A204.1 (cell line): ENCODE data around the gene PRRT1B.
"Not testable (repeated sequence)": the region's sequence is repeated elsewhere in the genome, so short reads cannot be mapped to it uniquely, and the experiment has no call there.

Experiments
- FAIRE-seq: peaks from 2 replicates; lab custom pipeline; 2012; peaks lifted over from hg19 to GRCh38; lab: Jason Lieb, UNC

PRRT1B gene

DNA sequence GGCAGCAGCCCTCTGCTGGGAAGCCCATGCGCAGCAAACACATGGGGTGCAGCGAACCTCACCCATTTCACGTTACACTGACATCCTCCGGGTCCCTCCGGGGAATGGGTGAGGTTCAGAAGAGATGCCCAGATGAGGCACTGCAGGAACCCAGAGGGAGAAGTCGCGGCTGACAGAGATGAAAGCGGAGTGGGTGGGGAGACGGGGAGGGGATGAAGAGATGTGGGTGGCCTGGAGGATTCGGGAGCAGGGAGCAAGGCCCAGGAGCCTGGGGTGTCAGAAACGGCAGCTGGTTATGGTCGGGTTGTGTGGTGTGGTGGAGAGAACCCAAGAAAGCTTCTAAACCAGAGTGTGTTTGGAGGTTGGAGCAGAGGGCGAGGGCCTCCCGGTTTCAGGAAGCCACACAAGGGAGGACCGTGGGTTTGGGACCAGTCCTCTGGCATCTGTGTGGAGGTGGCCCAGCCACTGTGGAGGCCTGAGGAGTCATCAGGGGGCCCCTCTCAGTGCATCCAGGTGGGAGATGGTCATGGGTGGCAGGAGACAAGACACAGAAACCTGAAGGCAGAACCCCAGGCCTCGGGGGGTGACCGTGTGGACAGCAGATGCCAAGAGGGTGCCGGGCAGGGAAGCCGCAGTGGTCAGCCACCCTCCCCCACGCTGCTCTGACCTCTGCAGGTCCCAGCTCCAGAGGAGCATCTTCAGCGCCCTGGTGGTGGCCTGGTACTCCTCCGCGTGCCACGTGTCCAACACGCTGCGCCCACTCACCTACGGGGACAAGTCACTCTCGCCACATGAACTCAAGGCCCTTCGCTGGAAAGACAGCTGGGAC, 22.9 kb upstream of the PRRT1B start:
- no peak for FAIRE-seq

DNA sequence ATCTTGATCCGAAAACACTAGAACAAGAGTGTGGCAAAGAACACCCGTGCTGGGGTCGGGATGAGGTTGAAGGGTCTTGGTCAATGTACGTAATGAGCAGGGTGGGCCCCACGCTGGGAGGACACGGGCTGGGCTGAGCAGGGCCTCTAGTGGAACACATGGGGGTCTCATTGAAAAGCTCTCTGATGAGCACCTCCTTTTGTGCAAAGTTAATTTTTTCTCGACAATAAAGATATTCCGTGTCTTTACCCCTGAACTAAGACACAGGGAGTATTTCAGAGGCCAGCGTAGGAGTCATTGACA, 22.3 kb upstream of the PRRT1B start:
- no peak for FAIRE-seq

- no peak for FAIRE-seq
These were observed 21.6 kb upstream of the PRRT1B start for GRCh38 chr9:131523451-131524435.

- no peak for FAIRE-seq
These were observed 20.5 kb upstream of the PRRT1B start for GRCh38 chr9:131524665-131525315.

DNA sequence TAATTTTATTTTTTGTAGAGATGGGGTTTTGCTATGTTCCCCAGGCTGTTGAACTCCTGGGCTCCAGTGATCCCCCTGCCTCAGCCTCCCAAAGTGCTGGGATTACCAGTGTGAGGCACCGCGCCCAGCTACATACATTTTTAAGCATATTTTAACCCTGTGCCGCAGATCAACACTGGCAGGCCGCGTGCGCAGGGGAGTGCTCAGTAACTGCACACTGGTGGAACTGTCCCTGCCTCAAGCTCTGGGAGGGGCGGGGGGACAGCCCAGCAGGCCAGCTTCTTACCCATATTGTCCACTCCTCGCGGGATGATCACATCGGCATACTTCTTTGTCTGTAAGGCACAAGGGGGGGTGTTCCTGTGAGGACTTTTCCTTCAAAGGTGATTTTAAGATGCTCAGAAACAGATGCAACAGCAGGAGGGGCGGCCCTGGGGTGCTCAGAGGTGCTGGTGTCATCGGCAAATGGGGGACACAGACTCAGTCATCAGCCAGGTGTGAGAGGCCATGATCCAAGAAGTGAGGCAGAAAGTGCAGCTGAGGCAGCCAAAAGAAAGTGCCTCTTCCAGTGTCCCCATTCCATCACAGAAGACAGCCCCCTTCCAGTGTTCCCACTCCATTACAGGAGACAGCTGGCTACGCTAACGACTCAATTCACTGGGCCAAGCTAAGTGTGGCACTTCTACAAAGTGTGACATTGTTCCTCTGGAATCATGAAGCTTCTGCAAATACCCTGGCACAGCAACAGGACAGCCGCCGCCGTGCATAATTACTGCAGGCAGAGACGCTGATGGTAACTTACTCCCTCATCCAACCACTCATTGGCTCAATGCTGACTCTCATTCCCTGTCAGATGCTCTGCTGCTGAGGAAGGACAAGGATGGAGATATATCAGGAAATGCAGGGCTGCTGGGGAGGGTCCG, 19.4 kb upstream of the PRRT1B start:
- no peak for FAIRE-seq

DNA sequence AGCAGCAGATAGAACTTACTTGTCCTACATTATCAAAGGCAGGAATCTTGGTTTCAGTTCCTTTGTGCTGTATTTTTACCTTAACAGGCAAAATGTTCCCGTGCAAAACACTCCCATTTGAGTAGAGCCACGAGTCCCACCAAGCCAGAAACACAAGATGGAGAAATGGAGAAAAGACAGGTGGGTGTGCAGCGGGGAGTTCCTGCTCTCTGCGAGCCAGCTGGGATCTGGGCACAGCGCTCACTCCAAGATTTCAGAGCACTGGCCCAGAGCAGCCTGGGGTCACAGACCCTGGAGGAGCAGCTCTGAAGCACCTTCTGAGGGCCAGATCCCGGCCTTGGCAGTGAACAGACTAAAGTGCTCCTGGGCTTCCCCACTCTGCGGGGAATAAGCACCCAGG, 17.1 kb upstream of the PRRT1B start:
- FAIRE-seq = no peak

- no peak for FAIRE-seq
These were observed 16.3 kb upstream of the PRRT1B start for GRCh38 chr9:131528886-131529505.

DNA sequence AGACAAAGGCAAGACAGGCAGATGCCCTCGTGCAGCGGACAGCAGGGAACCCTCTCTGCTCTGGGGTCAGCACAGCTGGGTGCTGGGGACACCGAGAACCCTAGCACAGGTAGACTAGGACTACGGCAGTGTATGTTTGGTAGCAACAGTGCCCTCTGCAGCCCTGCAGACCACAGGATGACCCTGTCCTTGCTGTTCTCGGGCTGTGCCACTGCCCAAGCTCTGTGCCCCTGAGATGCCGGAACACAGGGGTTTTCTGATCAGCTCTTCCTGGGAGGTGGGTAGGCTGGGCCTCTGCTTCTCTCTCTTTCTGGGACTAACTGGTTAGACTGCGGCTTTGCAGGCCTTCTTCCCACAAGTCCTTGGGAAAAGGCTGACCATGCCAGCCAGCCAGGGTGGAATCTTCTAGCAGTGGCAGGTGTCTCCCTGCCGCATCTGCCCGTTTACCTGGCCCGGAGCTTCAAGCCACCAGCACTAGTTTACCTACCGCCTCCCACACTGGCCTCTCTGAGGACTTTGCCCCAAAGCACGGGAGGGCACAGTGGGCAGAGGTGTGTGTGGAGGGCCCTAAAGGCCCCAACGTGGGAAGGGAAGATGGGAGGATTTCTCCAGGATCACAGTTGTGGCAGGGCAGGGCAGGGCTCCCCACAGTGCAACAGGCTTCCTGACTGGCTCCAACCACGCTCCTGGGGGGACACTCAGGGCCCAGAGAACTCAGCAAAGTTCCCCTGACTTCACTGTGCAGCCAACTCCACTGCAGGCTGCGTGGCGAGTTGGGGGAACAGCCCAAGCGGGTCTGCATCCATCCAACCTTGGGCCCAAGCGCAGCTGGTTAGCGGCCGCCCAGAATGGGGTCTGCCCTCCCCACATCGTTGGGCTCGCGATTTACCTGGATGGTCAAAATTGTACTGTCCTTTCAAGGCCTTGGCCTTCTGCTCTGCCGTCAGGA, 15.5 kb upstream of the PRRT1B start:
- no peak for FAIRE-seq

DNA sequence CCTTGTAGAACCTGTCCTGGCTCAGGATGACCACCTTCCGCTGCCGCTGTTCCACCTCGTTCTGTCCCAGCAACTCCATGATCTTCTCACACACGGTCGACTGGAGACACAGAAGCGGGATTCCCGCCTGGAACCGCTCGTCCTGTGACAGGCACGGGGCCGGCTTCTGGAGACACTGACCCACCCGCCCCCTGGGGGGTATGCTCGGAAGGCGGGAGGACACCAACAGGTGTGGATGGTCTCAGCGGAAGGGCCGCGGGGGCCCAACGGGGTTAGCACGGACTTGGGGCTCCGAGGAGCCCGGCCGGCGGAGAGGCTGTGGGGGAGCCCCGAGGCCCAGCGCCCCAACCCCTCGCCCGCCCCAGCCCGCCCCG, 14.8 kb upstream of the PRRT1B start:
- no peak for FAIRE-seq

DNA sequence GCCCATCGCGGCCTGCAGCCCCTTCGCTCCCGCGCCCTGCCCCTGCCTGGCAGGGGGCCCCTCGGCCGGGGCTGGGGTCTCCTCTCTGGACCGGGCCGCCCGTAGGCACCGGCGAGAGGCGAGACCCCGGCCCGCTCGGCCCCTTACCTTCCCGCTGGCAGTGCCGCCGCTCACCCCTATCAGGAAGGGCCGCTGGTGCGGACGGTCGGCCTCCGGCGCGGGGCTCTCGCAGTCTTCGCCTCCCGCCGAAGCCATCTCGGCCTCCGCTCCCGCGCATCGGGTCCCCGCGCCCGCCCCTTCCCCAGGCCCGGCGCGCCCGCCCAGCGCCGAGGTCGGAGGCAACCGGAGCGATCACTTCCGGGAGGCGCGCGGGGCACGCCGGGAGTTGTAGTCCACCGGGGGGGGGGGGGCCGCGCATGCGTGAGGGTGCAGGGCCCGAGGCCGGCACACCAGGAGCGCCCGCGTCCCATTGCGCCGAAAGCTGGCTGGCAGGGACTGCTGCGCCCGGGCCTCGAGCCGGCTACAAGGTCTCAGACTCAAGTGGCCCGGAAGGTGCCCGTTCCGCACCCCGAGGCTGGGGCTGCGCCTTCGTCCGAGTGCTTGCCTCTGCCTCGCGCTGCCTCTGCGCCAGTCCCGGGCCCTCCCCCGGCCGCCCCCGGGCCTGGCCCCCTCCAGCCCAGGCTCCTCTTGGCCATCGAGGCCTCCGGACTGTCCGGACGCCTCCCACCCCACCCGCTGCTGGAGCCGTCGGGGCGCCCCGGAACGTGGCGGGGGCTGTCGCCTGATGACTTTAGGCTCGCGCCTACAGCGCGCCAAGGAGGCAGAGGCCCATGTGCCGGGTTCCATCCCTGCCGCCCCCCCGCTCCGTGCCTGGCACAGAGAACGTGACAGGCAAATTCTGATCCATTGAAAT, 14.1 kb upstream of the PRRT1B start, which contains the start of gene UCK1:
Gene UCK1, minus strand, starts transcription at position 344 of the 913 bp plus-strand sequence. Its CDS starts 89 bp downstream, at position 255.
- no peak for FAIRE-seq

- no peak for FAIRE-seq
These were observed 10.5 kb upstream of the PRRT1B start for GRCh38 chr9:131534721-131535237.

DNA sequence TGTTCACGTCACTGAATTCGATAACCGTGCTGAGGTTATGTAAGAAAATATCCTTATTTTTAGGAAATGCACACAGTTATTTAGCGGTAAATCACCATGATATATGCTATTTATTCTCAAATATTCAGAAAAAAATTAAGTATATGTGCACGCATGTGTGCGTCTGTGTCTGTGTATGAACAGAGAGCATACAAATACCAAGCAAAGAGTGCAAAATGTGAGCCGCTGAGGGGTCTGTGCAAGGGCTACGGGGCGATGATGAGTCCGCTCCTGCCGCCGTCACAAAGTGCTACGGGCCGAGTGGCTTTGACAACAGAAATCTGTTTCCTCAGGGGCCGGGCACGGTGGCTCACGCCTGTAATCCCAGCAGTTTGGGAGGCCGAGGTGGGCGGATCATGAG, 7.4 kb upstream of the PRRT1B start:
- FAIRE-seq = no peak

DNA sequence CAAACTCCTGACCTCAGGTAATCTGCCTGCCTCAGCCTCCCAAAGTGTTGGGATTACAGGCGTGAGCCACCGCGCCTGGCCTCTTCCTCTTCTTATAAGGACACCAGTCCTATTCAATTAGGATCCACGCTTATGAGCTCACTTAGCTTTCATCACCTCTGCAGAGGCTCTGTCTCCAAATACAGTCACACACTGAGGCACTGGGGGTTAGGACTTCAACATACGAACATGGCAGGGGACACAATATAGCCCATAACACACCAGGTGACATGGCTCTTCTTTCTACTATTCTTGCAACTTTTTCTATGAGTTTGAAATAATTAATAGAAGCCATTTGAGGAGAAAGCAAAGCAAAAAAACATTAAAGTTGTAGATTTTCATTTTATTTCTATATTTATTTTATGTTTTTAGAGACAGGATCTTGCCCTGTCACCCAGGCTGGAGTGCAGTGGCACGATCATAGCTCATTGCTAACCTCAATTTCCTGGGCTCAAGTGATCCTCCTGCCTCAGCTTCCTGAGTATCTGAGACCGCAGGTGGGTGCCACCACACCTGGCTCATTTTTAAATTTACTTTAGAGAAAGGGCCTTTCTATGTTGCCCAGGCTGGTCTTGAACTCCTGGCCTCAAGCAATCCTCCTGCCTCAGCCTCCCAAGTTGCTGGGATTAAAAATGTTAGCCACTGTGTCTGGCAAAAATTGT, 6.0 kb upstream of the PRRT1B start:
- FAIRE-seq = no peak

- no peak for FAIRE-seq
These were observed 2.2 kb upstream of the PRRT1B start for GRCh38 chr9:131543141-131543540.

GRCh38 chr9:131545786-131546335, 538 bp downstream of the PRRT1B start:
- FAIRE-seq = no peak

DNA sequence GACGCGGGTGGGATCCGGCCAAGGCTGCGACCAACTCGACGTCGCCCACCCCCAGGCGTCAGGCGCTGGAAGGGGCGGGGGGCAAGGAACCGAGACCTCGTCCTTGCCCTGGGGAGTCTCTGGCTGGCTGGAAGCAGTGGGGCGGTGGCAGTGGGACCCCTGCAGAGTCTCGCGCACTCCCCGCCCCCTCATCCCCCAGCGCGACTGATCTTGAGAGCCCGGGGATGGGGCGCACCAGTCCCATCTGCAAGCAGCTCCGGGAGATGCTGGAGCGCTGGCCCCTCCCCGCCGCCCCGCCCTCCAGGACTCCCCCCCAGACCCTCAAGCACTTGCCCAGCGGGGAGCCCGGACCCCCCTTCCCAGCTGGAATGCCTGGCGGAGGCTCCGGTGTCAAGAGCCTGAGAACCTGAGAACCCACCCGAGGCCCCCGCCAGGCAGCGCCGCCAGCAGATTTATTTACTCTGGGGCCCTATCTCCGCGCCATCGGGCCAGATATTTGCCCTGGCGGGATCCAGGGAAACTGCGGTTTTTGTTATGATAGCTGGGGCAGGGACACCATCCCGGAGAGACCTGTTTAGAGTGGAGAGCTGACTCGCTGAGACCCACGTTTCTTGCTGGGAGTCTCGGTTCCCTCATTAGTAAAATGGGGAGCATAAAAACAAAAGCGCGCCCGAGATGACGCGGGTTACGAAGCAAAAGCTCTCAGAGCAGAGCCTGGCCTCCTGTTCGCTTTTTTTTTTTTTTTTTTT, 1.2 kb downstream of the PRRT1B start:
- FAIRE-seq = no peak

GRCh38 chr9:131549186-131549585, 3.9 kb downstream of the PRRT1B start:
- FAIRE-seq = not testable (repeated sequence)
